Stimulated activated CD4-positive, alpha-beta T cell treated with anti-CD3 and anti-CD28 coated beads, Interleukin-1b, Interleukin-23, amount 100 ng/mL, for 24 hours (primary cell): ENCODE results near the gene MOB3B.
"Not testable (repeated sequence)": the region's sequence is repeated elsewhere in the genome, so short reads cannot be mapped to it uniquely, and the experiment has no call there.

Experiments used
- DNase-seq, 4 experiments: peaks; one replicate each; pipeline ENCODE4 v3.0.0-alpha.2; 2020; ENCODE audit warnings: low read depth in 4 of 4, low spot score in 1 of 4

MOB3B gene

GRCh38 chr9:27519466-27520465 lies 9.8 kb downstream of the MOB3B start:
- no peak for DNase-seq

DNA sequence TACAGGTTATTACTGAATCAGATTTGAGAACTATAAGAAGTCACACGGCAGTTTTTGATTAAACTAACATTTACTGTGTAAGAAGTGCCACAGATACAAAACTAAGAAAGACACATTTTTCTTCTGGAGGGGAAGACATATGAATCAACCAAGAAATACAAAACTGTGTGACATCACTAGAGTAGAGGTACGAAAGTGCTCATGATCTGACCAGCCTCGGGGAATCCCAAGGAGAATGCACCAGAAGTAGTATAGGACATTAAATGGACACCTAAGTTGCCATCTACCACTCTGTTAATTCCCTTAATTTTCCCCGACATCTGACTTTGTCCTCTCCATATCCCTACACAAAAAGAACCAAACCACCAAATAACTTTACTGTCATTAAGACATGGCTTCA lies 10.8 kb downstream of the MOB3B start:
- no peak for DNase-seq

GRCh38 chr9:27518006-27518405 lies 11.6 kb downstream of the MOB3B start:
- no peak for DNase-seq

DNA sequence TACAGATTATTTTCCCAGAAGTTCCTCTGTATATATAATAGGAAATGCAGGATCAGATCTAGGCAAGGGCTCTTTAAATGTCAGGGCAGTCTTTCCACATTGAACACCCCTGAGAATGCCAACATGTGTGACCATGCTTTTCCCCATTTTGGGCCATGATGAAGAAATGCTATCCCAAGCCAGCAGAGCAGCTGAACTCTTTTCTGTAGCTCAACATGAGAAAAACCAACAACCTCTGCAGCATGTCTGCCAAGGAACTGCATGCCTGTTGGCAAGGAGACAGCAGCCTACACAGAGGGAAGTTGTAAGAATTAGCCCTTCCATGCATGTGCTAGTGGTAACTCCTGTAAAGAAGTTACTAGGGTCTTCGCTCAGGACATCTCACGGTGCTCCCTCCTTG lies 15.1 kb downstream of the MOB3B start:
- DNase-seq, result no peak

- DNase-seq, result no peak
Observed at GRCh38 chr9:27511771-27512170, 17.8 kb downstream of the MOB3B start.

DNA sequence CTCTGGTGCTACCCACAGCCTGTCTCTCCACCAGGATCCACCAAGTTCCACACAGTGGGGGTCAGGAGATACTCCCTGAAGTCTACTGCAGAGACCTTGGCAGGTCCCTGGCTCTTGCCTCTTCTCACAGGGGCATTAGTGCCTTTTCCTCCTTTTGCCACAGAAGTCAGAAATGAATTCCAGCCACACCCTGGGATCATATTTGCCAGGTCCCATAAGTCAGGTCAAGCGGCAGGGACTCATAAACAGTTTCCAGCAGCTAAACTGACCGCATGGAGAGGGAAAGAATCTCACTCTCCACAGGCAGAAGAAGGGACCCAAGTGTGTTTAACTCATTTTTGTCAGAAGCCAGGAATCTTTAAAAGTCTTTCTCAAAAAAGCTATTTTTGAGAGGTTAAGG lies 18.8 kb downstream of the MOB3B start:
- DNase-seq, result no peak

- DNase-seq, result no peak
Observed at GRCh38 chr9:27506981-27507380, 22.6 kb downstream of the MOB3B start.

DNA sequence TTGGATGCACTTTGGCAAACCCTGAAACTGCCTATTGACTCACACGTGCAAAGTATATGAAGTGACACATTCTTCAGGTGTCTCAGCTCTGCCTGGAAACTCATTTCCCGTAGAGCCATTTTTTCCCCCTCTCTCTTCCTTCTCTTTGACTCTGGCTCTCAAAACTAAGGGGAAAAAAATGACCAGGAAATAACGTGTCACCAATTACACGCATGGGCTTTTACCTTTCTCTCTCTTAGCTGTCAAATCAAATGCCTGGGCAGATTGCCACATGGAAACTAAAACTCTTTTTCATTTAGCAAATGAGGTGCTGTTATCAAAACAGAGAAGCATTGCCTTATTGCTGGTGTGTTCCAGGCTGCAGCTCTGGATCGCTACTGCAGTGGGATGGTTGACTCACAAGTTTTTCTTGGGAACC lies 23.9 kb downstream of the MOB3B start:
- no peak for DNase-seq

DNA sequence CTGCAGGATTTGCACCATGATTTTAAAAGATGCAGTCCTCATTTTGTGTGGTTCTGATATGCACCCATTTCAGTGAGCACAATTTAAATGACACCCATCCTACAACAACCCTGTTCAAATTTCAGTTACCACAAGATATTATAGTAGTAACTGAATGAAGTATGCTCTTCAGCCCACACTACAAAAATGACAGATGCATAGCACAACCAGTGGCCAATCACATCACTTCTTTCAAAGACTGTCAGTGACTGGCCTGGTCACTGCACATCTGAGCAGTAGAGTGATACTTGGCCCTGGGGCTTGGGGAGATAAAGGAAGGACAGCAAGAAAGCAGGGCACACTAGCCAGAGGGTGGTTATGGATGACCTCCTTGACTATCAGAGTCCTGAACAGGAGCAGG lies 25.4 kb downstream of the MOB3B start:
- no peak for DNase-seq

DNA sequence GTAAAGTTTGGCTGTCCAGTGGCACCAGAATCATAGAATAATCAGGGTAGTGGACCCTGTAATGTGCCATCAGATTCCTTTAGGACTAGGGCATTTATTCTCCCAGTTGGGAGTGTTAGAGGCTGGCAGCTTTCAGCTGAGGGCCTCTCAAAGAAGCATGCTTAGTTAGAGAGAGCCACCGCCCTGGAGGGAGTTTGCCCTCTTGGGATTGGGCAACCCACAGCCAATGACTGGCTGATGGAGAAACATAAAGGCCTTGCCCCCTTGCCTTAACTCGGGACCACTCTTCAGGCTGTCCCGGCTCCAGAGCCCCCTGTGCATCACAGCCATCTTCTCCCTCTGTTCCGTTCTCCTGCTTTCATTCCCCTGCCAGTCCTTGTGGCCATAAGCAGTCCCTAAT lies 26.0 kb downstream of the MOB3B start:
- no peak for DNase-seq

DNA sequence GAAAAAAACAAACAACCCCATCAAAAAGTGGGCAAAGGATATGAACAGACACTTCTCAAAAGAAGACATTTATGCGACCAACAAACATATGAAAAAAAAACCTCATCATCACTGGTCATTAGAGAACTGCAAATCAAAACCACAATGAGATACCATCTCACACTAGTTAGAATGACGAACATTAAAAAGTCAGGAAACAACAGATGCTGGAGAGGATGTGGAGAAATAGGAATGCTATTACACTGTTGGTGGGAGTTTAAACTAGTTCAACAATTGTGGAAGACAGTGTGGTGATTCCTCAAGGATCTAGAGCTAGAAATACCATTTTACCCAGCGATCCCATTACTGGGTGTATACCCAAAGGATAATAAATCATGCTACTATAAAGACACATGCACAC lies 28.7 kb downstream of the MOB3B start:
- DNase-seq, result not testable (repeated sequence)

DNA sequence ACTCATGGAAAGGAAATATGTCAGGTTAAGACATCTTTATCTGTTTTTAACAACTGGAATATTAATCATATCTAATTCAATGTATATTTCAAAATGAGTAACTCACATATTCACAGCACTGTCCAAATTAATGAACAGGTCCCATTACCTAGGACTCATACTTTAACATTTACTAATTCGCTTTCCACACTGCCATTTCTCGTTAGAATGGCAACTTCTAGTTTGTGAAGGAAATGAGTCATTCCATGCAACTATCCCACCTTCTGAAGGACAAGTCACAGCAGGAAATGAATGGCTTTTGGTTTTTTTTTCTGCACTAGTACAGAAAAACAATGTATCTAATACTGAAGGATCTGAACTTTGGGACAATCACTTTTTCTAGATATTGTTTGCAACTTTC lies 30.2 kb downstream of the MOB3B start:
- no peak for DNase-seq

DNA sequence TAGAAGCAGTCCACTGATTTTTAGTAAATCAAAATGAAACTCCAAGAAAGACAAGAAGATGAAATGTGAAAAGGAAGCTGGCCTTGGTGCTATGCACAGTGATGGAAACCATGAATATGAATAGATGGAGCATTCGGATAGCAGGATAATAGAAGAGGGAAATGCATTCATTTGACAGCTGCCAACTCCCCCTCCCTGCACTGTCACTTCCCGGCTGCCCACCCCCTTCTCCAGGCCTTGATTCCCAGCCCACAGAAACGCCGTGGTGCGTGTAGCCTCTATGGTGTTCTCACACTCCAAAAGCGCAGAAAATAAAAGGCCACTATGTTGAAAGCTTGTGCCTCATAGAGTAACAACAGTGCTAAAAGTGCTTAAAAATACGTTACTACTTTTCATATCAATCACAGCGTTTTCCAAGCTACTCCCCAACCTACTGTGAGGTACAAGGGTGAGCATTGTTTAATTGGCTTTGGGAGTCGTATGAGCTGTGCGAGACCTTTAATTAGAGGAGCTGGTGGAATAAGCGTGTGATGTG lies 31.7 kb downstream of the MOB3B start:
- no peak for DNase-seq

DNA sequence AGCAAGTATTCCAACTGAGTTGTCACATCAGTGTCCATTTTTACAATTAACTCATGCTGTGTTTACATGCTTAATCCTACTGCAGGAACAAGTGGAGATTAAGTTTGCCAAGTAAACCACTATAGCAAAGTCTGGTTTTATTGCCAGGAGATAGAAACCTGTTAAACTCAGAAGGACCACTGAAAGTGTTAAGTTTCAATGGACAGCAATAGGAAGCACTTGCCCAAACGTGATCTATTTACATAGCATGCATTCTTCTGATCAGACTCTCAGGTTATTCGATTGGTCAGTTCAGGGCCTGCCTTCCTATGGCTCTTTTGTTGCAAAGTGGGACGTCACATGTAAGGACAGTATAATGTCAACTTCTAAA lies 33.5 kb downstream of the MOB3B start:
- no peak for DNase-seq

GRCh38 chr9:27495480-27496134 lies 34.0 kb downstream of the MOB3B start:
- DNase-seq, result no peak

- no peak for DNase-seq
Observed at GRCh38 chr9:27491154-27491553, 38.5 kb downstream of the MOB3B start.

DNA sequence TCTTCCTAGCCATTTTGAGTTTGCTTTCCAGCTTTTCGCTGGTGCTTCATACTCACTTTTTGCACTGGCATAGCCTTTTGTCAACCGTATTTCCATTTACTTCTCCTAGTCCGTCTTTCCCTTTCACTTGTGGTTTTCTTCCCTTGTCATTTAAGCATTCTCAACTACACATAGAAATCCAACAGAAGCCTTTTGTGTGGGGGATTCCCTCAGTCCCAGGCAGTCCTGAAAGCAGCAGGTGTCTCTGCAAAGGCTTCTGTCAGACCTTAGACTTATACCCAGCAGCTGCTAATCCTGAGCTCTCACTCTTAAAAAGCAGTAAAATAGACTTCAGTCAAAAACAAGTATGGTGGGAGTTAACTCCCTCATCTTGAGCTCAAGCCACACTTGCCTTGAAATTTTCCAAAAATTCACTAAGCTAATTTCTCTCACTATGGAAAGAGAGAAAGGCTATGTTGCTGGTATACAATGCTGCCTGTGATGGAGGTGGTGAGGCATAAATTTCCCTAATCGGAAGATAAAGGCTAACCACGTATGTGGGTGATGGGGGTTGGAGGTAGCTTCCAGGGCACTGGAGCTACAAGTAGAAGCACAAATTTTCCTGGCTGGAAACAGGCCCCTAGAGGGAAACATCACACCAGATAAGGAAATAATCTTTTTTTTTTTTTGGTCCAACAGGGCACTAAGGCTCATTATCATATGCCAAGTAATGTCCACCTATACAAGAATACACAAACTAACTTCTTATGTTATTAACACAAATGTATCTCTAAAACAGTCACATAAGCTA lies 40.3 kb downstream of the MOB3B start:
- DNase-seq, result no peak

- DNase-seq, result no peak
Observed at GRCh38 chr9:27487927-27488326, 41.7 kb downstream of the MOB3B start.

- DNase-seq, result no peak
Observed at GRCh38 chr9:27487128-27487640, 42.4 kb downstream of the MOB3B start.

GRCh38 chr9:27485158-27485557 lies 44.5 kb downstream of the MOB3B start:
- no peak for DNase-seq

DNA sequence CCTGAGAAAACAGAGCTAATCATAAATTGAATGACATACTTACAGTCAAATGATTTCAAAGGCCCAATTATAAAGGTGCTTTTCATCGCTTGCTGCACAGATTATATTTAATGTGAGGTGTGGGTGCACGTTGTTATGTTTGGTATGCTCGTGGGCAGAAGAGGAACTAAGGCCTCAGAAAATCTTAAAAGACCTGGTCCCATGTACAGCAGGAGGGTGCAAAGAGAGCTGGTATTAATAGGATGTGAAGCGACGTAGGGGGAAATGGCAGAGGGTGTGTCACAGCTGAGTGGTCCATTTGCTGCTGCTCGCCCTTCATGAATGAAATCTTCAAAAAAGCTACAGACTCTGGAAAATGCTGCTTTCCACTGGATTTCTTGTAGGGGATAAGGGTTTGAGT lies 46.0 kb downstream of the MOB3B start:
- no peak for DNase-seq
